CD14-positive monocyte (primary cell): Measurements from ENCODE around the gene MDFIC. TPM values are rescaled to one million over a fixed set of nuclear protein-coding genes. Genes with fewer than 3 reads are reported as not detected.
A peak's percentile ranks its signal among the peaks of the same experiment; 100 is the strongest.

ENCODE experiments used
- DNase-seq, 3 donors: peaks; one replicate each; pipeline ENCODE4 v3.0.0-alpha.2; 2011 to 2022
- H2AFZ ChIP-seq: 2 replicates; pipeline ENCODE4 v1.6.0; 2012; ENCODE audit warnings: mild to moderate bottlenecking, low read depth, low read length, inconsistent platforms; ENCODE audit not compliant: insufficient read depth, poor library complexity, severe bottlenecking
- H3K27ac ChIP-seq, 2 donors: 1 replicate in 1 of 2; 2 replicates in 1 of 2; pipeline ENCODE4 v1.5.1; 2012 to 2013; ENCODE audit warnings: low read length in 2 of 2, control low read depth in 1 of 2, inconsistent platforms in 1 of 2, low read depth in 1 of 2, mild to moderate bottlenecking in 1 of 2
- H3K27me3 ChIP-seq, 2 donors: one replicate each; pipeline versions ENCODE4 v1.6.0 to v1.6.1; 2011 to 2013; ENCODE audit warnings: low read length in 2 of 2; ENCODE audit not compliant: control insufficient read depth in 2 of 2, insufficient read depth in 2 of 2
- H3K36me3 ChIP-seq, 2 donors: replicated peaks in 1 of 2; 1 replicate in 1 of 2; 2 replicates in 1 of 2; pipeline versions ENCODE4 v1.5.1 to v1.6.1; 2012 to 2013; ENCODE audit warnings: low read length in 2 of 2, control low read depth in 1 of 2, inconsistent platforms in 1 of 2, mild to moderate bottlenecking in 1 of 2; ENCODE audit not compliant: insufficient read depth in 2 of 2, control insufficient read depth in 1 of 2
- H3K4me1 ChIP-seq, 2 donors: 1 replicate in 1 of 2; 2 replicates in 1 of 2; pipeline versions ENCODE4 v1.5.1 to v1.6.1; 2012 to 2013; ENCODE audit warnings: low read length in 2 of 2, control low read depth in 1 of 2, inconsistent platforms in 1 of 2, mild to moderate bottlenecking in 1 of 2, moderate library complexity in 1 of 2; ENCODE audit not compliant: insufficient read depth in 2 of 2, control insufficient read depth in 1 of 2
- H3K4me2 ChIP-seq: replicated peaks from 2 replicates; pipeline ENCODE3; 2012; ENCODE audit warnings: low read length, moderate library complexity, mild to moderate bottlenecking; ENCODE audit not compliant: poor library complexity, severe bottlenecking; ENCODE audit errors: extremely low read depth
- H3K4me3 ChIP-seq, 3 experiments: fragments of 200-600 bp in 1 of 3; sonication (generic) in 1 of 3; replicated peaks in 1 of 3; 1 replicate in 2 of 3; 2 replicates in 1 of 3; pipeline ENCODE4 v1.5.1; 2011 to 2013; ENCODE audit warnings: low read length in 3 of 3, mild to moderate bottlenecking in 3 of 3, control low read depth in 2 of 3, low read depth in 2 of 3, inconsistent platforms in 1 of 3, moderate library complexity in 1 of 3
- H3K79me2 ChIP-seq: 2 replicates; pipeline ENCODE4 v1.6.0; 2012; ENCODE audit warnings: mild to moderate bottlenecking, control low read depth, inconsistent platforms, low read length, moderate library complexity; ENCODE audit not compliant: insufficient read depth
- H3K9ac ChIP-seq: 2 replicates; pipeline ENCODE4 v1.6.0; 2017; ENCODE audit warnings: low read length, mild to moderate bottlenecking; ENCODE audit not compliant: insufficient read depth, poor library complexity, severe bottlenecking
- H3K9me3 ChIP-seq, 2 donors: replicated peaks in 1 of 2; 1 replicate in 1 of 2; 2 replicates in 1 of 2; pipeline versions ENCODE4 v1.5.1 to v1.6.1; 2012 to 2013; ENCODE audit warnings: low read length in 2 of 2, control low read depth in 1 of 2; ENCODE audit not compliant: control insufficient read depth in 1 of 2, insufficient read depth in 1 of 2
- H4K20me1 ChIP-seq: 2 replicates; pipeline ENCODE4 v1.6.0; 2012; ENCODE audit warnings: mild to moderate bottlenecking, low read length, control low read depth, moderate library complexity; ENCODE audit not compliant: insufficient read depth
- H3K27ac Mint-ChIP-seq, 7 donors: one replicate each; pipeline ENCODE4 v1.8.0; 2020; ENCODE audit warnings: mild to moderate bottlenecking in 7 of 7, mixed read lengths in 7 of 7, moderate library complexity in 6 of 7, inconsistent platforms in 2 of 7
- H3K27me3 Mint-ChIP-seq, 3 donors: one replicate each; pipeline ENCODE4 v1.8.0; 2021 to 2022; ENCODE audit warnings: low read depth in 3 of 3, mild to moderate bottlenecking in 3 of 3, mixed read lengths in 3 of 3, moderate library complexity in 3 of 3, inconsistent platforms in 1 of 3
- H3K36me3 Mint-ChIP-seq, 2 donors: one replicate each; pipeline ENCODE4 v1.8.0; 2020; ENCODE audit warnings: mixed read lengths in 2 of 2, inconsistent platforms in 1 of 2, mild to moderate bottlenecking in 1 of 2
- H3K4me1 Mint-ChIP-seq: one replicate; pipeline ENCODE4 v1.8.0; 2020; ENCODE audit warnings: mild to moderate bottlenecking, mixed read lengths
- H3K4me3 Mint-ChIP-seq, 2 donors: one replicate each; pipeline ENCODE4 v1.8.0; 2020; ENCODE audit warnings: mild to moderate bottlenecking in 2 of 2, mixed read lengths in 2 of 2, moderate library complexity in 1 of 2
- H3K9me3 Mint-ChIP-seq, 7 donors: one replicate each; pipeline ENCODE4 v1.8.0; 2020 to 2022; ENCODE audit warnings: mixed read lengths in 7 of 7, mild to moderate bottlenecking in 6 of 7, moderate library complexity in 6 of 7, inconsistent platforms in 2 of 7
- WGBS: methylation state at CpG from one replicate; pipeline ENCODE4 v1.1.5; 2013; ENCODE audit warnings: missing lambda C conversion rate; ENCODE audit not compliant: insufficient coverage; 5-methylcytosine and 5-hydroxymethylcytosine counted together
- intact Hi-C, 2 donors: fragments of 100-400 bp; cut with micrococcal nuclease; formaldehyde crosslinking; loops; one replicate each; pipeline versions ENCODE4 v1.15.0 to v1.15.1; 2023
- polyA plus RNA-seq, 3 donors: library from polyadenylated mRNA; depleted of rRNA in 1 of 3; unstranded in 2 of 3; stranded (reverse) in 1 of 3; fragments of 300-500 nt in 2 of 3; fragments of >200 nt in 1 of 3; fragmentation: Illumina TruSeq in 2 of 3; gene quantifications; 1 replicate in 2 of 3; 2 replicates in 1 of 3; pipeline ENCODE4 v1.2.3, GENCODE V29; 2012 to 2021
- TF ChIP-seq, protein P1 (sequence below): fragments of 200-600 bp; IDR thresholded peaks from one replicate; pipeline ENCODE4 v1.8.0; 2022; ENCODE audit warnings: antibody characterized with exemption, mild to moderate bottlenecking

MDFIC gene
- polyA plus RNA-seq, 3 donors: 13.0 to 30.0 (median 19.9) TPM

DNA sequence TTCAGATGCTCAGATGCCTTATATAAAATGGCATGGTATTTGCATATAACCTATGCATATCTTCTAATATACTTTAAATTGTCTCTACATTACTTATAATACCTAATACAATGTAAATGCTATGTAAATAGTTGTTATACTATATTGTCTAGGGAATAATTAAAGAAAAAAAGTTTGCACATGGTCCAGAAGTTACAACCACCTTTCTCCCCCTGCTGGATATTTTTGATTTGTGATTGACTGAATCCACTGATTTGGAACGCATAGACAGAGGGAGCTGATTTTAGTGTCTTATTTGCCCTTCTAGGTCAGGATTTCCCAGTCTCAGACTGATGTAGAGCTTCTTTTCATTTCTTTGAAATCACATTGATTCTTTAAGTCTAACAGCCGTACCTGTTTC is 31.8 kb downstream of the MDFIC start:
- Histone ChIP-seq H3K4me3 (no peak overlapping the region), H3K36me3 (no peaks in the 10 kb centered on the region), H3K79me2 (peaks cover 75% of the 10 kb centered on the region), H3K9ac (no peak overlapping the region), H4K20me1 (no peaks in the 10 kb centered on the region), H3K27ac (no peak overlapping the region), H3K4me2 (no peak overlapping the region), H3K27me3 (no peaks in the 10 kb centered on the region), H3K4me1 (peaks cover 17 to 32% of the 10 kb centered on the region in 2 donors), H2AFZ (no peak overlapping the region), H3K9me3 (no peaks in the 10 kb centered on the region)
- no peak for DNase-seq
- TF ChIP-seq, protein P1, sequence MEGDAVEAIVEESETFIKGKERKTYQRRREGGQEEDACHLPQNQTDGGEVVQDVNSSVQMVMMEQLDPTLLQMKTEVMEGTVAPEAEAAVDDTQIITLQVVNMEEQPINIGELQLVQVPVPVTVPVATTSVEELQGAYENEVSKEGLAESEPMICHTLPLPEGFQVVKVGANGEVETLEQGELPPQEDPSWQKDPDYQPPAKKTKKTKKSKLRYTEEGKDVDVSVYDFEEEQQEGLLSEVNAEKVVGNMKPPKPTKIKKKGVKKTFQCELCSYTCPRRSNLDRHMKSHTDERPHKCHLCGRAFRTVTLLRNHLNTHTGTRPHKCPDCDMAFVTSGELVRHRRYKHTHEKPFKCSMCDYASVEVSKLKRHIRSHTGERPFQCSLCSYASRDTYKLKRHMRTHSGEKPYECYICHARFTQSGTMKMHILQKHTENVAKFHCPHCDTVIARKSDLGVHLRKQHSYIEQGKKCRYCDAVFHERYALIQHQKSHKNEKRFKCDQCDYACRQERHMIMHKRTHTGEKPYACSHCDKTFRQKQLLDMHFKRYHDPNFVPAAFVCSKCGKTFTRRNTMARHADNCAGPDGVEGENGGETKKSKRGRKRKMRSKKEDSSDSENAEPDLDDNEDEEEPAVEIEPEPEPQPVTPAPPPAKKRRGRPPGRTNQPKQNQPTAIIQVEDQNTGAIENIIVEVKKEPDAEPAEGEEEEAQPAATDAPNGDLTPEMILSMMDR: peak; percentile 39
- Mint-ChIP-seq H3K27me3 (no peaks in the 10 kb centered on the region), H3K36me3 (peaks cover 20 to 28% of the 10 kb centered on the region in 2 donors), H3K9me3 (peaks cover 0 to 1% (median 0%) of the 10 kb centered on the region in 7 donors), H3K4me1 (peaks cover 39% of the 10 kb centered on the region), H3K27ac (peak overlapping the region in 1 of 7 donors; percentile 45), H3K4me3 (no peak overlapping the region)
- intact Hi-C loops: no loop called here
- WGBS: 100% methylated on average over 1 of the region's 2 CpGs

DNA sequence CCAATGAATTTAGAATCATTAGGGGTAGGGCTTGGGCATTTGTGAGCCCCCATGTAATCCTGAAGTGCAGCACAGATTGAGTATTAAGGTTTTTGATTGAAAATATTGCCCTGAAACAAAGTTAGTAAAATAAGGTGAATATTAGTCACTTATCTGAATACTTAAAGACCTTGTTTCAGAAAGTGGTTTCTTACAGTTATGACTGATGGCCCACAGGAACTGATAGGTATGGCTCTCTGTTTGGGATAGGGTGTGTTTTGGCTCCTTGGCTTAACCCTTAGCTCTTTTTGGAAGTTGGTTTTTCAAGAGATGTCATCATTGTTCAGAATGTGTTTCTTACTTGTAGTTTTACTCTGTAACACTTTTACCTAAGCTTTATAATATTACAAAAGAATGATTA is 34.8 kb downstream of the MDFIC start:
- Mint-ChIP-seq H3K4me1 (peaks cover 35% of the 10 kb centered on the region), H3K27ac (peak overlapping the region in 2 of 7 donors; percentile 31 to 82), H3K9me3 (peaks cover 0 to 2% (median 0%) of the 10 kb centered on the region in 7 donors), H3K36me3 (peaks cover 11 to 22% of the 10 kb centered on the region in 2 donors), H3K27me3 (no peaks in the 10 kb centered on the region), H3K4me3 (no peak overlapping the region)
- intact Hi-C loops: loop anchor here in 1 of 2 donors (5.0 kb wide), 1 partner anchor 34 kb away; the partner anchor contains the start of gene MDFIC
- Histone ChIP-seq H2AFZ (no peak overlapping the region), H3K79me2 (peaks cover 82% of the 10 kb centered on the region), H4K20me1 (no peaks in the 10 kb centered on the region), H3K27me3 (no peaks in the 10 kb centered on the region), H3K4me3 (no peak overlapping the region), H3K36me3 (peaks cover 2 to 5% of the 10 kb centered on the region in 2 donors), H3K4me2 (no peak overlapping the region), H3K9ac (no peak overlapping the region), H3K4me1 (peaks cover 15 to 35% of the 10 kb centered on the region in 2 donors), H3K27ac (no peak overlapping the region), H3K9me3 (no peaks in the 10 kb centered on the region)
- no peak for DNase-seq
- TF ChIP-seq, protein P1: no peak
